Prostate gland (tissue), 2 donors: ENCODE measurements around the gene SFT2D1.
"Not testable (repeated sequence)": the region's sequence is repeated elsewhere in the genome, so short reads cannot be mapped to it uniquely, and the experiment has no call there.

Experiments
- POLR2A ChIP-seq: fragments of 450-650 bp; IDR thresholded peaks from one replicate; pipeline ENCODE4 v1.6.1; 2016; ENCODE audit warnings: antibody characterized with exemption, mild to moderate bottlenecking
- TF ChIP-seq, protein P1 (sequence below), 4 experiments: fragments of 200-600 bp in 2 of 4; fragments of 450-650 bp in 2 of 4; sonication (generic) in 2 of 4; IDR thresholded peaks; 1 replicate in 3 of 4; 2 replicates in 1 of 4; pipeline ENCODE4 v1.5.1; 2016 to 2019; ENCODE audit warnings: antibody characterized with exemption in 4 of 4, mild to moderate bottlenecking in 2 of 4, moderate library complexity in 2 of 4

DNA sequence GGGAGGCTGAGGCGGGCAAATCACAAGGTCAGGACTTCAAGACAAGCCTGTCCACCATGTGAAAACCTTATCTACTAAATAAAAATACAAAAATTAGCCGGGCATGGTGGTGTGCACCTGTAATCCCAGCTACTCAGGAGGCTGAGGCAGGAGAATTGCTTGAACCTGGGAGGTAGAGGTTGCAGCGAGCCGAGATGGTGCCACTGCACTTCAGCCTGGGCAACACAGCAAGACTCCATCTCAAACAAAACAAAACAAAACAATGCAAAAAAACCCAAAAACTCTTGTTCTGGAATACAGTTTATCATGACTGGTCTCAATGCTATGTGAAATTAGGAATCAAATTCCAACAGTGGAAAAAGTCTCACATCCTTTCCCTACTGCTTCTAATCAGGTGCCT is 20.1 kb upstream of the SFT2D1 start:
- TF ChIP-seq POLR2A = not testable (repeated sequence)
- TF ChIP-seq, protein P1, sequence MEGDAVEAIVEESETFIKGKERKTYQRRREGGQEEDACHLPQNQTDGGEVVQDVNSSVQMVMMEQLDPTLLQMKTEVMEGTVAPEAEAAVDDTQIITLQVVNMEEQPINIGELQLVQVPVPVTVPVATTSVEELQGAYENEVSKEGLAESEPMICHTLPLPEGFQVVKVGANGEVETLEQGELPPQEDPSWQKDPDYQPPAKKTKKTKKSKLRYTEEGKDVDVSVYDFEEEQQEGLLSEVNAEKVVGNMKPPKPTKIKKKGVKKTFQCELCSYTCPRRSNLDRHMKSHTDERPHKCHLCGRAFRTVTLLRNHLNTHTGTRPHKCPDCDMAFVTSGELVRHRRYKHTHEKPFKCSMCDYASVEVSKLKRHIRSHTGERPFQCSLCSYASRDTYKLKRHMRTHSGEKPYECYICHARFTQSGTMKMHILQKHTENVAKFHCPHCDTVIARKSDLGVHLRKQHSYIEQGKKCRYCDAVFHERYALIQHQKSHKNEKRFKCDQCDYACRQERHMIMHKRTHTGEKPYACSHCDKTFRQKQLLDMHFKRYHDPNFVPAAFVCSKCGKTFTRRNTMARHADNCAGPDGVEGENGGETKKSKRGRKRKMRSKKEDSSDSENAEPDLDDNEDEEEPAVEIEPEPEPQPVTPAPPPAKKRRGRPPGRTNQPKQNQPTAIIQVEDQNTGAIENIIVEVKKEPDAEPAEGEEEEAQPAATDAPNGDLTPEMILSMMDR (IDR thresholded peaks at IDR 0.05) = not testable (repeated sequence)
